Activated CD8-positive, alpha-beta memory T cell treated with anti-CD3 and anti-CD28 coated beads, Interleukin-2, amount 10 ng/mL, durations not matched to agents 7 days and 5 days (primary cell): ENCODE results near the gene VSTM2L. TPM values are rescaled to one million over a fixed set of nuclear protein-coding genes. Genes with fewer than 3 reads are reported as not detected.

Experiments
- ATAC-seq: fragments of 150-1000 bp; cut with Tn5 transposase; one replicate; pipeline ENCODE4 v1.10.0; 2021; ENCODE audit warnings: moderate library complexity
- CTCF ChIA-PET: fragments of 350-600 bp; sonication (Branson Sonifier 250); formaldehyde crosslinking; loops from one replicate; lab custom pipeline; 2021; ENCODE audit warnings: antibody characterized with exemption; lab: Charles Lee
- DNase-seq: peaks from one replicate; pipeline ENCODE4 v3.0.0-alpha.2; 2020
- H3K27ac Mint-ChIP-seq: one replicate; pipeline ENCODE4 v1.8.0; 2021; ENCODE audit warnings: mild to moderate bottlenecking, mixed read lengths
- H3K27me3 Mint-ChIP-seq: one replicate; pipeline ENCODE4 v1.8.0; 2021; ENCODE audit warnings: mixed read lengths
- H3K36me3 Mint-ChIP-seq: one replicate; pipeline ENCODE4 v1.8.0; 2021; ENCODE audit warnings: mild to moderate bottlenecking, mixed read lengths
- H3K4me1 Mint-ChIP-seq: one replicate; pipeline ENCODE4 v1.8.0; 2021; ENCODE audit warnings: mixed read lengths
- H3K4me3 Mint-ChIP-seq: one replicate; pipeline ENCODE4 v1.8.0; 2021; ENCODE audit warnings: mild to moderate bottlenecking, moderate library complexity, mixed read lengths
- H3K9me3 Mint-ChIP-seq: one replicate; pipeline ENCODE4 v1.8.0; 2022; ENCODE audit warnings: low read depth, mixed read lengths
- total RNA-seq, 2 experiments: library from RNA; stranded (reverse); gene quantifications; one replicate each; pipeline ENCODE4 v1.2.3, GENCODE V29; 2021

The VSTM2L gene
- total RNA-seq, 2 experiments from 2014 or later = 0.35 TPM; not detected in 1

- CTCF ChIA-PET = no interaction called here
- peaks cover 19% of the 10 kb centered on the region for H3K4me1 Mint-ChIP-seq
- peak overlapping the region; percentile 8 for H3K27ac Mint-ChIP-seq
- DNase-seq (no peak), ATAC-seq (no peak)
- H3K27me3 Mint-ChIP-seq = no peaks in the 10 kb centered on the region
- H3K36me3 Mint-ChIP-seq = no peaks in the 10 kb centered on the region
- H3K9me3 Mint-ChIP-seq = no peaks in the 10 kb centered on the region
- H3K4me3 Mint-ChIP-seq = no peak overlapping the region
These were observed 22.6 kb downstream of the VSTM2L start for GRCh38 chr20:37925265-37926165.

GRCh38 chr20:37926612-37927011, 23.7 kb downstream of the VSTM2L start:
- no peak for ATAC-seq
- H3K36me3 Mint-ChIP-seq = no peaks in the 10 kb centered on the region
- no peaks in the 10 kb centered on the region for H3K27me3 Mint-ChIP-seq
- CTCF ChIA-PET = no interaction called here
- no peaks in the 10 kb centered on the region for H3K9me3 Mint-ChIP-seq
- H3K4me1 Mint-ChIP-seq = peaks cover 11% of the 10 kb centered on the region
- H3K27ac Mint-ChIP-seq = no peak overlapping the region
- H3K4me3 Mint-ChIP-seq = no peak overlapping the region
- DNase-seq = no peak

- DNase-seq (no peak), ATAC-seq (no peak)
- Mint-ChIP-seq H3K27me3 (peaks cover 1% of the 10 kb centered on the region), H3K4me3 (no peak overlapping the region), H3K27ac (no peak overlapping the region), H3K9me3 (no peaks in the 10 kb centered on the region), H3K4me1 (peaks cover 3% of the 10 kb centered on the region), H3K36me3 (no peaks in the 10 kb centered on the region)
- CTCF ChIA-PET = no interaction called here
These were observed 24.6 kb downstream of the VSTM2L start for GRCh38 chr20:37927410-37928095.

GRCh38 chr20:37928996-37929682, 26.2 kb downstream of the VSTM2L start:
- no peaks in the 10 kb centered on the region for H3K9me3 Mint-ChIP-seq
- peaks cover 2% of the 10 kb centered on the region for H3K27me3 Mint-ChIP-seq
- no peaks in the 10 kb centered on the region for H3K36me3 Mint-ChIP-seq
- CTCF ChIA-PET = no interaction called here
- no peak for DNase-seq
- H3K27ac Mint-ChIP-seq = no peak overlapping the region
- H3K4me3 Mint-ChIP-seq = no peak overlapping the region
- no peak for ATAC-seq
- no peaks in the 10 kb centered on the region for H3K4me1 Mint-ChIP-seq

- no peaks in the 10 kb centered on the region for H3K9me3 Mint-ChIP-seq
- H3K36me3 Mint-ChIP-seq = no peaks in the 10 kb centered on the region
- DNase-seq (no peak), ATAC-seq (no peak)
- H3K4me3 Mint-ChIP-seq = no peak overlapping the region
- no peak overlapping the region for H3K27ac Mint-ChIP-seq
- CTCF ChIA-PET = no interaction called here
- H3K27me3 Mint-ChIP-seq = peaks cover 2% of the 10 kb centered on the region
- no peaks in the 10 kb centered on the region for H3K4me1 Mint-ChIP-seq
These were observed 26.7 kb downstream of the VSTM2L start for GRCh38 chr20:37929683-37930014.

- ATAC-seq (no peak), DNase-seq (no peak)
- no peak overlapping the region for H3K27ac Mint-ChIP-seq
- no peak overlapping the region for H3K4me3 Mint-ChIP-seq
- H3K9me3 Mint-ChIP-seq = no peaks in the 10 kb centered on the region
- CTCF ChIA-PET = no interaction called here
- no peaks in the 10 kb centered on the region for H3K4me1 Mint-ChIP-seq
- no peaks in the 10 kb centered on the region for H3K36me3 Mint-ChIP-seq
- peaks cover 2% of the 10 kb centered on the region for H3K27me3 Mint-ChIP-seq
These were observed 28.4 kb downstream of the VSTM2L start for GRCh38 chr20:37931153-37931922.

- no peaks in the 10 kb centered on the region for H3K4me1 Mint-ChIP-seq
- H3K9me3 Mint-ChIP-seq = no peaks in the 10 kb centered on the region
- peaks cover 2% of the 10 kb centered on the region for H3K27me3 Mint-ChIP-seq
- CTCF ChIA-PET = no interaction called here
- no peak overlapping the region for H3K4me3 Mint-ChIP-seq
- DNase-seq (no peak), ATAC-seq (no peak)
- no peak overlapping the region for H3K27ac Mint-ChIP-seq
- H3K36me3 Mint-ChIP-seq = no peaks in the 10 kb centered on the region
These were observed 29.1 kb downstream of the VSTM2L start for GRCh38 chr20:37932074-37932473.

- no peak for DNase-seq
- no peaks in the 10 kb centered on the region for H3K36me3 Mint-ChIP-seq
- no peak for ATAC-seq
- H3K27me3 Mint-ChIP-seq = peaks cover 2% of the 10 kb centered on the region
- H3K4me1 Mint-ChIP-seq = no peaks in the 10 kb centered on the region
- CTCF ChIA-PET = no interaction called here
- H3K27ac Mint-ChIP-seq = no peak overlapping the region
- no peaks in the 10 kb centered on the region for H3K9me3 Mint-ChIP-seq
- H3K4me3 Mint-ChIP-seq = no peak overlapping the region
These were observed 30.0 kb downstream of the VSTM2L start for GRCh38 chr20:37932919-37933318.

GRCh38 chr20:37933786-37934633, 31.1 kb downstream of the VSTM2L start:
- CTCF ChIA-PET = no interaction called here

GRCh38 chr20:37934634-37935375, 31.9 kb downstream of the VSTM2L start:
- DNase-seq (no peak), ATAC-seq (no peak)
- no peaks in the 10 kb centered on the region for H3K9me3 Mint-ChIP-seq
- no peaks in the 10 kb centered on the region for H3K4me1 Mint-ChIP-seq
- no peak overlapping the region for H3K27ac Mint-ChIP-seq
- H3K36me3 Mint-ChIP-seq = no peaks in the 10 kb centered on the region
- H3K4me3 Mint-ChIP-seq = no peak overlapping the region
- H3K27me3 Mint-ChIP-seq = peaks cover 2% of the 10 kb centered on the region
- CTCF ChIA-PET = no interaction called here

More at GRCh38 chr20:37933786-37934633, 31.1 kb downstream of the VSTM2L start:
- H3K27me3 Mint-ChIP-seq = peaks cover 2% of the 10 kb centered on the region
- H3K9me3 Mint-ChIP-seq = no peaks in the 10 kb centered on the region
- no peak overlapping the region for H3K27ac Mint-ChIP-seq
- ATAC-seq (no peak), DNase-seq (no peak)
- no peaks in the 10 kb centered on the region for H3K4me1 Mint-ChIP-seq
- no peak overlapping the region for H3K4me3 Mint-ChIP-seq
- no peaks in the 10 kb centered on the region for H3K36me3 Mint-ChIP-seq

- Mint-ChIP-seq H3K9me3 (no peaks in the 10 kb centered on the region), H3K27me3 (peaks cover 2% of the 10 kb centered on the region), H3K4me1 (no peaks in the 10 kb centered on the region), H3K36me3 (no peaks in the 10 kb centered on the region), H3K27ac (no peak overlapping the region), H3K4me3 (no peak overlapping the region)
- DNase-seq (no peak), ATAC-seq (no peak)
- CTCF ChIA-PET = no interaction called here
These were observed 32.5 kb downstream of the VSTM2L start for GRCh38 chr20:37935435-37935834.

- H3K4me1 Mint-ChIP-seq = no peaks in the 10 kb centered on the region
- H3K27ac Mint-ChIP-seq = no peak overlapping the region
- no peaks in the 10 kb centered on the region for H3K36me3 Mint-ChIP-seq
- DNase-seq (no peak), ATAC-seq (no peak)
- H3K4me3 Mint-ChIP-seq = no peak overlapping the region
- CTCF ChIA-PET = no interaction called here
- peaks cover 2% of the 10 kb centered on the region for H3K27me3 Mint-ChIP-seq
- no peaks in the 10 kb centered on the region for H3K9me3 Mint-ChIP-seq
These were observed 33.1 kb downstream of the VSTM2L start for GRCh38 chr20:37936041-37936440.
